Lower lobe of right lung (tissue), 2 donors: ENCODE results near the gene SERINC5. TPM values are rescaled to one million over a fixed set of nuclear protein-coding genes. Genes with fewer than 3 reads are reported as not detected.
A peak's percentile ranks its signal among the peaks of the same experiment; 100 is the strongest.

Experiments
- ATAC-seq, 2 donors: fragments of 200-7000 bp; cut with Tn5 transposase; one replicate each; pipeline ENCODE4 v1.9.1; 2020 to 2022; ENCODE audit warnings: mild to moderate bottlenecking in 2 of 2, moderate library complexity in 2 of 2
- DNase-seq: peaks from one replicate; pipeline ENCODE4 v3.0.0-alpha.2; 2020
- H3K27ac ChIP-seq: fragments of 200-600 bp; one replicate; pipeline ENCODE4 v1.8.0; 2022
- H3K27me3 ChIP-seq: fragments of 200-600 bp; one replicate; pipeline ENCODE4 v1.8.0; 2022; ENCODE audit warnings: low read depth
- H3K36me3 ChIP-seq: fragments of 200-600 bp; one replicate; pipeline ENCODE4 v1.8.0; 2022; ENCODE audit warnings: mild to moderate bottlenecking
- H3K4me1 ChIP-seq: fragments of 200-600 bp; one replicate; pipeline ENCODE4 v1.8.0; 2022
- H3K4me3 ChIP-seq: fragments of 200-600 bp; one replicate; pipeline ENCODE4 v1.8.0; 2022; ENCODE audit warnings: mild to moderate bottlenecking
- H3K9me3 ChIP-seq: fragments of 200-600 bp; one replicate; pipeline ENCODE4 v1.8.0; 2022
- intact Hi-C: fragments of 100-400 bp; cut with DNase I; formaldehyde crosslinking; loops from one replicate; pipeline ENCODE4 v1.11.0; 2022
- total RNA-seq: library from RNA; stranded (reverse); fragmentation: NEBNext Ultra II Directional; extraction: Animal tissue kit (Norgen Biotek cat#: 25700); gene quantifications from one replicate; pipeline ENCODE4 v1.2.1, GENCODE V29; 2021
- TF ChIP-seq, protein P1 (sequence below): fragments of 200-600 bp; IDR thresholded peaks from one replicate; pipeline ENCODE4 v1.8.0; 2022; ENCODE audit warnings: antibody characterized with exemption, mild to moderate bottlenecking
- donor health status: DM: no; HTN: yes; CAD: no; lungs with severe emphysema.

The SERINC5 gene
- total RNA-seq, 1 donor from 2014 or later: 52.6 TPM

DNA sequence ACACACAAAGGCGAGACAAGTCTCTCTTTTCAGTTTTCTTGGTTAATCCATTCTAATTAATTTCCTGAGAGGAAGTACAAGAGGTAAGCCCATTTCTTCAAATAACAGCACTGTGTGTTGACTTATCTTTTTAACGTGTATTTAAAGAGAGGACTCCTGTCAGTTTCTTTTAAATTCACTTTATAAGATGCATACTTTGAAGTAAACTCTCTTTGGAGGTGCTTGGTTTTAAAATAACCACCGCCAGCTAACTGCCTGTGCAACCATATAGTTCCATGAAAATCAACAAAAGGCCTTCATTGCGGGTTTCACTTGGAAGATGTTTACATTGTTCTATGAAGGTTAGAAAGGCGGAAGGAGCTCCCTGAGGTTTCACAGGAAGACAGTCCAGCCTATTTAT lies 13.1 kb upstream of the SERINC5 start:
- no peak for DNase-seq

DNA sequence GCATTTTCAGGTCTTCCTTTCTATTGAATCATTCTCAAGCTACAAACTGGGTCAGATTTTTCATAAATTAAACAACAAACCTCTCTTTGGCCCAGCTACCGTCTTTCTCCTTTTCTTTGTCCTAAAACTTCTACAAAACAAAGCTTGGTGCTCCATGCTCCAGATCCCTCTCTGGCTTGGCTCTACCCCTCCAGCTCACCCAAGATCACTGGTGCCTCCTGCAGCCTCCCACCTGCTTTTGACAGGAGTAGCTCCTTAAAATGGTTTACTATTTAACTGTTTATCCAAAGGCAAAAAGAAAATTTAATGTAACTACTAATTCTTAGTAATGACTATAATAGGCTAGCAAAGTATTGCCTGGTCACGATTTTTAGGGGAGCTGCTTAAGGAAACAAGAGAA lies 10.7 kb upstream of the SERINC5 start:
- ATAC-seq (no peak), DNase-seq (no peak)
- H3K9me3 ChIP-seq: no peaks in the 10 kb centered on the region
- H3K27me3 ChIP-seq: no peaks in the 10 kb centered on the region
- TF ChIP-seq, protein P1, sequence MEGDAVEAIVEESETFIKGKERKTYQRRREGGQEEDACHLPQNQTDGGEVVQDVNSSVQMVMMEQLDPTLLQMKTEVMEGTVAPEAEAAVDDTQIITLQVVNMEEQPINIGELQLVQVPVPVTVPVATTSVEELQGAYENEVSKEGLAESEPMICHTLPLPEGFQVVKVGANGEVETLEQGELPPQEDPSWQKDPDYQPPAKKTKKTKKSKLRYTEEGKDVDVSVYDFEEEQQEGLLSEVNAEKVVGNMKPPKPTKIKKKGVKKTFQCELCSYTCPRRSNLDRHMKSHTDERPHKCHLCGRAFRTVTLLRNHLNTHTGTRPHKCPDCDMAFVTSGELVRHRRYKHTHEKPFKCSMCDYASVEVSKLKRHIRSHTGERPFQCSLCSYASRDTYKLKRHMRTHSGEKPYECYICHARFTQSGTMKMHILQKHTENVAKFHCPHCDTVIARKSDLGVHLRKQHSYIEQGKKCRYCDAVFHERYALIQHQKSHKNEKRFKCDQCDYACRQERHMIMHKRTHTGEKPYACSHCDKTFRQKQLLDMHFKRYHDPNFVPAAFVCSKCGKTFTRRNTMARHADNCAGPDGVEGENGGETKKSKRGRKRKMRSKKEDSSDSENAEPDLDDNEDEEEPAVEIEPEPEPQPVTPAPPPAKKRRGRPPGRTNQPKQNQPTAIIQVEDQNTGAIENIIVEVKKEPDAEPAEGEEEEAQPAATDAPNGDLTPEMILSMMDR: no peak
- intact Hi-C loops: no loop called here
- H3K27ac ChIP-seq: no peak overlapping the region
- H3K4me1 ChIP-seq: no peaks in the 10 kb centered on the region
- H3K4me3 ChIP-seq: no peak overlapping the region
- H3K36me3 ChIP-seq: no peaks in the 10 kb centered on the region

More for the DNA sequence above, 13.1 kb upstream of the SERINC5 start:
- intact Hi-C loops: no loop called here
- no peak for ATAC-seq
- Histone ChIP-seq H3K4me1 (no peaks in the 10 kb centered on the region), H3K9me3 (no peaks in the 10 kb centered on the region), H3K27ac (no peak overlapping the region), H3K4me3 (no peak overlapping the region), H3K36me3 (no peaks in the 10 kb centered on the region), H3K27me3 (no peaks in the 10 kb centered on the region)
- TF ChIP-seq, protein P1: no peak

DNA sequence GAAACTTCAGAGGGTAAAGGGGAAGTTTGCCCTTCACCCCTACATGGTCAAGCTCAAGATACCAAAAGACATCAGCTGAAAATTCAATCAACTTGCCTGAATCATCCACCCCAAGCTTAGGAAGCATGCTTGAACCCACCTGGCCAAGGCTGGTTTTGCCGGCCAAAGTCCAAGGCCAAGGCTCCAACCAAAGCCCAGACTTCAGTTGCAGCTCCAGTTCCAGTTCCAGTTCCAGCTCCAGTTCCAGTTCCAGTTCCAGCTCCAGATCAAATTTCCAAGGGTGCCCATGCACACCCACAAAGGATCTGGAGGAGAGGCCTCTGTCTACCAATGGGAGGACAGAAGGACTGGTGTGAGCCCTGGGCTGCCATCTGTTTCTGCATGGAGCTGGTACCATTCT lies 4.6 kb upstream of the SERINC5 start:
- no peak overlapping the region for H3K4me3 ChIP-seq
- no peak overlapping the region for H3K27ac ChIP-seq
- TF ChIP-seq, protein P1: no peak
- no peaks in the 10 kb centered on the region for H3K27me3 ChIP-seq
- no peak for ATAC-seq
- no peaks in the 10 kb centered on the region for H3K9me3 ChIP-seq
- no peak for DNase-seq
- H3K36me3 ChIP-seq: no peaks in the 10 kb centered on the region
- peaks cover 12% of the 10 kb centered on the region for H3K4me1 ChIP-seq
- intact Hi-C loops: no loop called here

DNA sequence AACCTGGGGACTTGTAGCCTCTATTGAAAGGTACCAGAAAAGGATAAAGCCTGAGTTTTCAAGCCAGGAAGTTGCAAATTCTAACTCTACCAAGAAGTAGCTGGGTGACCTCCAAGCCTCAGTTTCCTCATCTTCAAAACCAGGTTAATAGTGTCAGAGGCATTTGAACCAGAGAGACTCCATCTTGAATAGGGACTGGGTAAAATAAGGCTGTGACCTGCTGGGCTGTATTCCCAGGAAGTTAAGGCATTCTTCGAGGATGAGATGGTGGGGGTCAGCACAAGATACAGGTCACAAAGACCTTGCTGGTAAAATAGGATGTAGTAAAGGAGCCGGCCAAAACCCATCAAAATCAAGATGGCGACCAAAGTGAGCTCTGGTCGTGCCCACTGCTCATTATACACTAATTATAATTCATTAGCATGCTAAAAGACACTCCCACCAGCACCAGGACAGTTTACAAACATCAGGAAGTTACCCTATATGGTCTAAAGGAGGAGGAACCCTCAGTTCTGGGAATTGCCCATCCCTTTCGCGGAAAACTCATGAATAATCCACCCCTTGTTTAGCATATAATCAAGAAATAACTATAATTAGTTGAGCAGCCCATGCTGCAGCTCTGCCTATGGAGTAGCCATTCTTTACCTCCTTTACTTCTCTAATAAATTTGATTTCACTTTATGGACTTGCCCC lies 3.8 kb upstream of the SERINC5 start:
- DNase-seq: no peak
- TF ChIP-seq, protein P1: no peak
- no peaks in the 10 kb centered on the region for H3K36me3 ChIP-seq
- no peak overlapping the region for H3K4me3 ChIP-seq
- ATAC-seq: no peak
- intact Hi-C loops: no loop called here
- H3K9me3 ChIP-seq: no peaks in the 10 kb centered on the region
- H3K27me3 ChIP-seq: no peaks in the 10 kb centered on the region
- H3K4me1 ChIP-seq: peaks cover 18% of the 10 kb centered on the region
- H3K27ac ChIP-seq: no peak overlapping the region

DNA sequence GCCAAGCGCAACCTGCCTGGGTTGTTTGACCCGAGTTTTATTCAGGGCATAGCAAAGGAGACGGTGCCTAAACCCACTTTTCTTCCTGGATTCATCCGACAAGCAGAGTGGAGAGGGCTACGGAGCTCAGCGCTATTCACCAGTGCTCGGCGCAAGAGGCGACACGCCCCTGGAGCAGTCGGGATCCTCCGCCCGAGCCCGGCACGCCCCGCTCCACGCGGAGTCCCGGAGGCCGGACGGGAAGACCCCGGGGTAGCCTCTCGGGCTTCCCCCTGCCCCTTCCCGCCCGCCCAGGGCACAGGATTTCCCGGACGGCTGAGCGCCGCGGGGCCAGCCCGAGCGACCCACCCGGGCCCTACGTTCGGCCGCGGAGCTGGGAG lies 427 bp downstream of the SERINC5 start:
- no peaks in the 10 kb centered on the region for H3K36me3 ChIP-seq
- intact Hi-C loops: no loop called here
- H3K4me1 ChIP-seq: peaks cover 60% of the 10 kb centered on the region
- TF ChIP-seq, protein P1: no peak
- H3K27ac ChIP-seq: peak overlapping the region; percentile 97
- no peaks in the 10 kb centered on the region for H3K27me3 ChIP-seq
- DNase-seq: peak; percentile 83
- H3K4me3 ChIP-seq: peak overlapping the region; percentile 91
- H3K9me3 ChIP-seq: no peaks in the 10 kb centered on the region
- ATAC-seq: peak; percentile 84 to 85
